HepG2 (cell line): Measurements from ENCODE around the gene PCSK6. TPM values are rescaled to one million over a fixed set of nuclear protein-coding genes. Genes with fewer than 3 reads are reported as not detected.

Experiments
- ATAC-seq: fragments of 200-7000 bp; cut with Tn5 transposase; 3 replicates; pipeline ENCODE4 v1.9.1; 2020; ENCODE audit warnings: mild to moderate bottlenecking, moderate library complexity
- BruUV-seq: library from RNA; stranded (reverse); fragments of 400-500 nt; replicated peaks from 2 replicates; lab custom pipeline; 2021; lab: Mats Ljungman, UMichigan
- CTCF ChIA-PET: fragments of 300-600 bp; formaldehyde crosslinking; extraction: SDS; loops from one replicate; lab custom pipeline; 2021; ENCODE audit warnings: low total read pairs, inconsistent platforms, low intra/inter-chr PET ratio; lab: Yijun Ruan, JAX
- POLR2A ChIA-PET: fragments of 350-600 bp; sonication (Branson Sonifier 250); formaldehyde crosslinking; loops from one replicate; lab custom pipeline; 2020; ENCODE audit warnings: antibody characterized with exemption, inconsistent platforms; lab: Yijun Ruan, JAX
- DNase-seq: peaks from one replicate; pipeline ENCODE4 v3.0.0-alpha.2; 2015; ENCODE audit warnings: low spot score
- FAIRE-seq: peaks from 3 replicates; lab custom pipeline; 2011; peaks lifted over from hg19 to GRCh38; lab: Jason Lieb, UNC
- H2AFZ ChIP-seq: one replicate; pipeline ENCODE4 v1.6.1; 2011; ENCODE audit warnings: low read length, inconsistent platforms
- H3K27ac ChIP-seq: fragments of 300-600 bp; 3 replicates; pipeline ENCODE4 v1.8.0; 2011; ENCODE audit warnings: mixed run types, mild to moderate bottlenecking, mixed read lengths, low read length, inconsistent platforms; ENCODE audit not compliant: insufficient read depth; ENCODE audit errors: extremely low read length
- H3K27me3 ChIP-seq, 2 experiments: fragments of 200-600 bp in 1 of 2; 2 replicates in 1 of 2; 3 replicates in 1 of 2; pipeline versions ENCODE4 v1.6.0 to v1.8.0; 2011; ENCODE audit warnings: low read length in 2 of 2, mild to moderate bottlenecking in 2 of 2, moderate library complexity in 2 of 2, inconsistent platforms in 1 of 2; ENCODE audit not compliant: insufficient read depth in 2 of 2, control insufficient read depth in 1 of 2
- H3K36me3 ChIP-seq, 2 experiments: fragments of 200-600 bp in 1 of 2; replicated peaks in 1 of 2; 2 replicates in 1 of 2; 3 replicates in 1 of 2; pipeline versions ENCODE4 v1.5.1 to v1.8.0; 2011; ENCODE audit warnings: low read length in 2 of 2, inconsistent platforms in 1 of 2; ENCODE audit not compliant: insufficient read depth in 2 of 2, control insufficient read depth in 1 of 2
- H3K4me1 ChIP-seq: 2 replicates; pipeline ENCODE4 v1.5.1; 2012; ENCODE audit warnings: low read length, inconsistent platforms; ENCODE audit not compliant: insufficient read depth
- H3K4me2 ChIP-seq: 2 replicates; pipeline ENCODE4 v1.6.0; 2011; ENCODE audit warnings: low read depth, low read length, inconsistent platforms
- H3K4me3 ChIP-seq, 3 experiments: fragments of 200-600 bp in 1 of 3; sonication (generic), shearing (Covaris generic) in 1 of 3; replicated peaks in 1 of 3; 2 replicates each; pipeline ENCODE4 v1.5.1; 2011 to 2016; ENCODE audit warnings: low read length in 3 of 3, inconsistent platforms in 2 of 3, low read depth in 2 of 3, mild to moderate bottlenecking in 2 of 3, control low read depth in 1 of 3, mixed read lengths in 1 of 3; ENCODE audit not compliant: insufficient read depth in 1 of 3
- H3K79me2 ChIP-seq: one replicate; pipeline ENCODE4 v1.6.1; 2011; ENCODE audit warnings: low read length, inconsistent platforms; ENCODE audit not compliant: insufficient read depth
- H3K9ac ChIP-seq: 2 replicates; pipeline ENCODE4 v1.6.0; 2011; ENCODE audit warnings: mild to moderate bottlenecking, low read depth, low read length, inconsistent platforms; ENCODE audit not compliant: insufficient read depth
- H3K9me3 ChIP-seq: 2 replicates; pipeline ENCODE4 v1.5.1; 2012; ENCODE audit warnings: mild to moderate bottlenecking, low read length
- H4K20me1 ChIP-seq: 2 replicates; pipeline ENCODE4 v1.6.0; 2011; ENCODE audit warnings: inconsistent platforms, mild to moderate bottlenecking, low read length, moderate library complexity; ENCODE audit not compliant: insufficient read depth
- IKZF4 ChIP-seq: sonication (generic); formaldehyde crosslinking; IDR thresholded peaks from 2 replicates; pipeline ENCODE4 v1.5.1; 2020; ENCODE audit warnings: borderline replicate concordance, mild to moderate bottlenecking, low read depth, missing genetic modification reagents; ENCODE audit errors: not compliant biosample characterization
- MAFF ChIP-seq: IDR thresholded peaks from 2 replicates; pipeline ENCODE4 v1.6.1; 2011; ENCODE audit warnings: low read depth, low read length, improper control_type of control experiment
- SAFB2 ChIP-seq: sonication (generic); formaldehyde crosslinking; IDR thresholded peaks from 2 replicates; pipeline ENCODE4 v1.5.1; 2020; ENCODE audit warnings: missing genetic modification reagents, low read depth, mild to moderate bottlenecking, borderline replicate concordance
- ZNF253 ChIP-seq: sonication (generic); formaldehyde crosslinking; IDR thresholded peaks from 2 replicates; pipeline ENCODE4 v1.8.0; 2022; ENCODE audit warnings: mild to moderate bottlenecking, missing genetic modification reagents, borderline replicate concordance
- ZNF598 ChIP-seq: sonication (generic); formaldehyde crosslinking; IDR thresholded peaks from 2 replicates; pipeline ENCODE4 v1.5.1; 2020; ENCODE audit warnings: mild to moderate bottlenecking, missing genetic modification reagents, borderline replicate concordance
- WGBS: methylation state at CpG from one replicate; pipeline ENCODE4 v1.1.6; 2017; ENCODE audit warnings: low lambda C conversion rate; 5-methylcytosine and 5-hydroxymethylcytosine counted together
- in situ Hi-C: cut with HindIII; loops from 2 replicates; pipeline ENCODE4 v1.10.0; 2017; ENCODE audit warnings: low pct_unique_long_range_greater_than_20kb; ENCODE audit not compliant: extremely low pct_ligation_motif_present
- intact Hi-C: fragments of 100-400 bp; cut with micrococcal nuclease; formaldehyde crosslinking; loops from one replicate; pipeline ENCODE4 v1.10.0; 2022; ENCODE audit not compliant: unreplicated experiment
- polyA plus RNA-seq, 8 experiments: library from polyadenylated mRNA; depleted of rRNA in 3 of 8; stranded (reverse) in 7 of 8; unstranded in 1 of 8; fragments of >200 nt; fragmentation: Illumina TruSeq in 4 of 8; extraction: Trizol in 4 of 8; gene quantifications; 2 replicates each; pipeline versions ENCODE4 v1.2.1 to v1.2.3, GENCODE V29; 2011 to 2016; ENCODE audit warnings: low read depth in 4 of 8, missing spikeins in 1 of 8, mixed read lengths in 1 of 8; ENCODE audit not compliant: insufficient read depth in 1 of 8
- total RNA-seq, 5 experiments: library from RNA; depleted of rRNA; stranded (reverse); fragments of >200 nt; fragmentation: Illumina TruSeq; extraction: Trizol; gene quantifications; 2 replicates each; pipeline ENCODE4 v1.2.3, GENCODE V29; 2016; ENCODE audit warnings: low read depth in 1 of 5
- TF ChIP-seq, protein P1 (sequence below): sonication (generic); formaldehyde crosslinking; IDR thresholded peaks from 2 replicates; pipeline ENCODE4 v1.5.1; 2020; ENCODE audit warnings: mild to moderate bottlenecking, missing genetic modification reagents, moderate library complexity

The PCSK6 gene
- total and polyA plus RNA-seq, 2 of the 13 experiments (the other 11 are each of a cell fraction or from before 2014, with no cell fraction given): 56.5 to 155 TPM

DNA sequence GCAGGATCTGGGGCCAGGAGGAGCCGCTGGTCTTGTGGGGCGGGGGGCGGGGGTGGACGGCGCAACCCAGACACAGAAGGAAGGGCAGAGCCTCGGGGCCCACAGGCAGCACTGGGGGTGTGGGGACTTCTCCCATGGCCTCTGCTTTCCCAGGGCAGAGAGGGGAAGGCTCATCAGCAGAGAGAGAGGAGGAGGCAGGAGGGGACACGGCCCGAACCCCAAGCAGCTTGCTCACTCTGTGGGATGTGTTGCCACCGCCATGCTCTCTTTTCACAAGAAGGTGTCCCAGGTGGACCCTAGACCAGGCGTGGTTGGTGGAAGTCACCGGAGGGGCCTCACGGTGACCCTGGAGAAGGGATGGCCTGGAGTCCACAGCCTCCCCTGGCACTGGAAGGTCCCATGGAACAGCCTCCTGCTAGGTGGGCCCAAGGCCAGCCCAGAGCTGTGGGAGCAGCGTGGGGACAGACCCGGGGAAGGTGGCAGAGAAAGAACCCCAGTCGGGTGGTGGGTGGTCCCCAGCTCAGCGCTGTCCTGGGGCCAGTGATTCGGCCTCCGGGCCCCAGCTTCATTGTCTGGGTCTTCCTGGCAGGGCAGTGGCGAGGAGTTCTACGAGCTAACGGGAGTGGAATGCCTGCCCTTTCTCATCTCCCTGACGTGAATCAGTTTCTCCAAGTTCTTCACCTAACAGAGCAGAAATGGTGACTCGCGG, 46.8 kb upstream of the PCSK6 start:
- no peak overlapping the region for H3K27ac ChIP-seq
- no peaks in the 10 kb centered on the region for H3K36me3 ChIP-seq
- WGBS: 96% methylated on average over 22 of the region's 24 CpGs
- in situ Hi-C loops (no loop called here), intact Hi-C loops (no loop called here)
- no peak overlapping the region for H2AFZ ChIP-seq
- CTCF ChIA-PET: no interaction called here
- FAIRE-seq (no peak), DNase-seq (no peak), ATAC-seq (no peak)
- no peak overlapping the region for H3K9ac ChIP-seq
- no TSS peak for BruUV-seq
- no peaks in the 10 kb centered on the region for H4K20me1 ChIP-seq
- H3K27me3 ChIP-seq: no peaks in the 10 kb centered on the region
- POLR2A ChIA-PET: interaction anchor here (1.3 to 5.8 kb wide), 2 partner anchors 9 to 97 kb away, joined by 4 to 92 read pairs; no protein-coding TSS in a partner anchor
- no peak overlapping the region for H3K4me2 ChIP-seq
- no peak overlapping the region for H3K4me3 ChIP-seq
- TF ChIP-seq ZNF598 (CRISPR knock-in tag) (no peak), SAFB2 (CRISPR knock-in tag) (0 out of 2 replicates have a peak, but pooled peaks have one; percentile 16)
- no peaks in the 10 kb centered on the region for H3K9me3 ChIP-seq
- H3K4me1 ChIP-seq: peaks cover 96% of the 10 kb centered on the region
- H3K79me2 ChIP-seq: no peaks in the 10 kb centered on the region

DNA sequence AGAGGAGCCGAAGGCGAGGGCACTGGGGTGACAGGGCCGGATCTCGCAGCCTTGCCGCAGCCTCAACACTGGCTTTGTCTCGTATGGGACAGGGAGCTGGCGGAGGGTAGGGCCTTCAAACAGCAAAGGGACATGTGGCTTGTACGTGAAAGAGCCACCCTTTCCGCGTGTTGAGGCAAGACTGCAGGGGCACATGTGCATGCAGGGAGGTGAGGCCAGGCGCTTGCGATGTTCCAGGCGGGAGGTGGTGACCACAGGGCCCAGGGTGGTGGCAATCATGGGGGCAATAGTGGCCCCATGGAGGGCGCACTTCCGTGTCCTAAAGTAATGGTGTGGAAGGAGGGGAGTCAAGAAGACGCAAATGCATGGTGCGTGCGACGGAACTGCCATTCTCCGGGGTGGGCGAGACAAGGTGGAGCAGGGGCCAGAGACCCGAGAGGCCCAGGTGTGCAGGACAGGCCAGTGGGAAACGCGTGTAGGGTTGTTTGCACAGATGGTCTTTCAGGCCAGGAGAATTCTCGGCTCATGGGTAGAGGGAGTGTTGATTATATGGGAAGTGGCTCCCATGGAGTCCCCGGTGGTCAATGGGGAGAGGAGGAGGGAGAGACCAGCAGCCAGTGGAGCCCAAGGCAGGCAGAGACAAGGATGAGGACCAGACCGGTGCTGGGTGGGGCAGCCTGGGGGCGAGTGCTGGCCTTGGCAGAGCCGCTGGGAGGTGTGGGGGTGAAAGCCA, 45.8 kb upstream of the PCSK6 start:
- no peaks in the 10 kb centered on the region for H3K36me3 ChIP-seq
- intact Hi-C loops: no loop called here
- no peaks in the 10 kb centered on the region for H3K27me3 ChIP-seq
- no peak overlapping the region for H3K27ac ChIP-seq
- H2AFZ ChIP-seq: no peak overlapping the region
- no TSS peak for BruUV-seq
- H3K4me2 ChIP-seq: no peak overlapping the region
- peaks cover 96% of the 10 kb centered on the region for H3K4me1 ChIP-seq
- H3K79me2 ChIP-seq: no peaks in the 10 kb centered on the region
- 96% methylated on average over 29 of the region's 29 CpGs for WGBS
- CTCF ChIA-PET: no interaction called here
- in situ Hi-C loops: no loop called here
- no peak for ATAC-seq
- TF ChIP-seq ZNF253 (CRISPR knock-in tag) (0 out of 2 replicates have a peak, but pooled peaks have one; percentile 18), MAFF (no peak), IKZF4 (CRISPR knock-in tag) (no peak)
- TF ChIP-seq, protein P1, sequence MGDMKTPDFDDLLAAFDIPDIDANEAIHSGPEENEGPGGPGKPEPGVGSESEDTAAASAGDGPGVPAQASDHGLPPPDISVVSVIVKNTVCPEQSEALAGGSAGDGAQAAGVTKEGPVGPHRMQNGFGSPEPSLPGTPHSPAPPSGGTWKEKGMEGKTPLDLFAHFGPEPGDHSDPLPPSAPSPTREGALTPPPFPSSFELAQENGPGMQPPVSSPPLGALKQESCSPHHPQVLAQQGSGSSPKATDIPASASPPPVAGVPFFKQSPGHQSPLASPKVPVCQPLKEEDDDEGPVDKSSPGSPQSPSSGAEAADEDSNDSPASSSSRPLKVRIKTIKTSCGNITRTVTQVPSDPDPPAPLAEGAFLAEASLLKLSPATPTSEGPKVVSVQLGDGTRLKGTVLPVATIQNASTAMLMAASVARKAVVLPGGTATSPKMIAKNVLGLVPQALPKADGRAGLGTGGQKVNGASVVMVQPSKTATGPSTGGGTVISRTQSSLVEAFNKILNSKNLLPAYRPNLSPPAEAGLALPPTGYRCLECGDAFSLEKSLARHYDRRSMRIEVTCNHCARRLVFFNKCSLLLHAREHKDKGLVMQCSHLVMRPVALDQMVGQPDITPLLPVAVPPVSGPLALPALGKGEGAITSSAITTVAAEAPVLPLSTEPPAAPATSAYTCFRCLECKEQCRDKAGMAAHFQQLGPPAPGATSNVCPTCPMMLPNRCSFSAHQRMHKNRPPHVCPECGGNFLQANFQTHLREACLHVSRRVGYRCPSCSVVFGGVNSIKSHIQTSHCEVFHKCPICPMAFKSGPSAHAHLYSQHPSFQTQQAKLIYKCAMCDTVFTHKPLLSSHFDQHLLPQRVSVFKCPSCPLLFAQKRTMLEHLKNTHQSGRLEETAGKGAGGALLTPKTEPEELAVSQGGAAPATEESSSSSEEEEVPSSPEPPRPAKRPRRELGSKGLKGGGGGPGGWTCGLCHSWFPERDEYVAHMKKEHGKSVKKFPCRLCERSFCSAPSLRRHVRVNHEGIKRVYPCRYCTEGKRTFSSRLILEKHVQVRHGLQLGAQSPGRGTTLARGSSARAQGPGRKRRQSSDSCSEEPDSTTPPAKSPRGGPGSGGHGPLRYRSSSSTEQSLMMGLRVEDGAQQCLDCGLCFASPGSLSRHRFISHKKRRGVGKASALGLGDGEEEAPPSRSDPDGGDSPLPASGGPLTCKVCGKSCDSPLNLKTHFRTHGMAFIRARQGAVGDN: peak; percentile 62; the same call in 1 of the 2 replicates
- TF ChIP-seq, all 625 proteins: peak for 2
- POLR2A ChIA-PET: no interaction called here
- Histone ChIP-seq H3K9ac (no peak overlapping the region), H4K20me1 (no peaks in the 10 kb centered on the region), H3K4me3 (no peak overlapping the region), H3K9me3 (no peaks in the 10 kb centered on the region)
- FAIRE-seq: no peak
- no peak for DNase-seq
